ENCODE data around the gene SPP2. TPM values are rescaled to one million over a fixed set of nuclear protein-coding genes. Genes with fewer than 3 reads are reported as not detected.

Gene SPP2
- total RNA-seq, 2 donors from 2014 or later = not detected

DNA sequence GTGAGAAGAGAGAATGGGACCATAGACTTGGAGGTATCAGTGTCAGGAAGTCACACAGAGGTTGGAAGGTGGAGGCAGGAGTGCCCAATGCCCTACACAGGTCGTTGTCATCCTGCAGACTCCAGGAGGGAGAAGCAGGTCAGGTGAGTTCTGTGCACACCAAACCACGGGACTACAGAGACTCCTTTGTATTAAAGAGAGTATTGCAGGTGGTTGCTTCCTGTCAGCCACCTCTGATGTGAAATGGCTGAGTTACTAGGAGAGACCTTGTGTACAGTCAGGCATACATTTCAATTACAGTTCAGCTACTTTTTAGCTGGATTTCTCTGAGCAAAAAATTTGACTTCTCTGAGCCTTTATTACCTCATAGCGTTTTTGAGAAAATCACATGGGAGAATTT lies 51.6 kb downstream of the SPP2 start:
- no peaks in the 10 kb centered on the region for H3K4me1 ChIP-seq

DNA sequence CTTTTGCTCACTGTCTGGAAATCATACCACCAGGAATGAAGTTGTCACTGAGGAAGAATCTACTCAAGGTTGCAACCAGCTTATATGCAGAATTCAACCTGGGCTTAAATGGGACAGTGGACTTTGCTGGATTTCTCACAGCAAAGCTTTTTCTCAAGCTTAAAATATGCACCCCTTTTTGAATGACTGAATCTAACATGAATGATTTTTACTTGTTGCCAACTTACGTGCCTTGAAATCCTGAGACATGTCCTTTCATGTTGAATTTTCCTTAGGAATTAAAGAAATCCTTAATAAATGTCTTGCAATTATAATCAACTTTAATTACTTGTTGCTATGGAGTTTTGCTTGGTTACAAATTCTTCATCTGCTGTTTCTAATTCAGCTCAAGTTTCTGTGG lies 57.4 kb downstream of the SPP2 start:
- H3K9me3 ChIP-seq = no peaks in the 10 kb centered on the region
- TF ChIP-seq, protein P1, sequence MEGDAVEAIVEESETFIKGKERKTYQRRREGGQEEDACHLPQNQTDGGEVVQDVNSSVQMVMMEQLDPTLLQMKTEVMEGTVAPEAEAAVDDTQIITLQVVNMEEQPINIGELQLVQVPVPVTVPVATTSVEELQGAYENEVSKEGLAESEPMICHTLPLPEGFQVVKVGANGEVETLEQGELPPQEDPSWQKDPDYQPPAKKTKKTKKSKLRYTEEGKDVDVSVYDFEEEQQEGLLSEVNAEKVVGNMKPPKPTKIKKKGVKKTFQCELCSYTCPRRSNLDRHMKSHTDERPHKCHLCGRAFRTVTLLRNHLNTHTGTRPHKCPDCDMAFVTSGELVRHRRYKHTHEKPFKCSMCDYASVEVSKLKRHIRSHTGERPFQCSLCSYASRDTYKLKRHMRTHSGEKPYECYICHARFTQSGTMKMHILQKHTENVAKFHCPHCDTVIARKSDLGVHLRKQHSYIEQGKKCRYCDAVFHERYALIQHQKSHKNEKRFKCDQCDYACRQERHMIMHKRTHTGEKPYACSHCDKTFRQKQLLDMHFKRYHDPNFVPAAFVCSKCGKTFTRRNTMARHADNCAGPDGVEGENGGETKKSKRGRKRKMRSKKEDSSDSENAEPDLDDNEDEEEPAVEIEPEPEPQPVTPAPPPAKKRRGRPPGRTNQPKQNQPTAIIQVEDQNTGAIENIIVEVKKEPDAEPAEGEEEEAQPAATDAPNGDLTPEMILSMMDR (IDR thresholded peaks at IDR 0.05) = no peak
- H3K4me3 ChIP-seq = no peak overlapping the region
- no peaks in the 10 kb centered on the region for H3K27me3 ChIP-seq
- H3K4me1 ChIP-seq = no peaks in the 10 kb centered on the region
- H3K27ac ChIP-seq = no peak overlapping the region
- H3K36me3 ChIP-seq = no peaks in the 10 kb centered on the region
- DNase-seq (ENCODE audit: low spot score) = no peak

More for the DNA sequence above, 51.6 kb downstream of the SPP2 start:
- TF ChIP-seq, protein P1 (IDR thresholded peaks at IDR 0.05) = no peak
- Histone ChIP-seq H3K27ac (no peak overlapping the region), H3K27me3 (no peaks in the 10 kb centered on the region), H3K9me3 (peaks cover 0 to 4% of the 10 kb centered on the region in 2 donors), H3K36me3 (no peaks in the 10 kb centered on the region), H3K4me3 (no peak overlapping the region)
- no peak for DNase-seq (ENCODE audit: low spot score)

DNA sequence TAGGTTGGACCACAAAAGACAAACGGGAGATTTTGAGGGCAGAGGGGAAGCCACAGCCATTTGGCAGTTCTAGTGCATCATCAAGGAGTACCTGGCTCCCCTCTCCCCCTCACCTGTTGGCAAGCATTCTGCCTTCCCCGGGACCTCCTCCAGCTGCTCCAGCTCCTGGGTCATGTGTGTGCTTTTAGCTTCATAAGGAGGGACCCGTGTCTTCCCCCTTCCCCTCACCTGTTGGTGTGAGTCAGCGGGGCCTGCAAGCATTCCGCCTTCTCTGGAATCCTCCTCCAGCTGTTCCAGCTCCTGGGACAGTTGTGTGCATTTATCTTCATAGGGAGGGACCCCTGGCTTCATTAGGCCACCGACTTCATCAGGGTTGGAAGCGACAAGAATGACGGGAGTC lies 58.8 kb downstream of the SPP2 start:
- TF ChIP-seq, protein P1 (IDR thresholded peaks at IDR 0.05) = no peak
- DNase-seq (ENCODE audit: low spot score) = no peak
- Histone ChIP-seq H3K27ac (no peak overlapping the region), H3K4me3 (no peak overlapping the region), H3K9me3 (no peaks in the 10 kb centered on the region), H3K36me3 (no peaks in the 10 kb centered on the region), H3K4me1 (no peaks in the 10 kb centered on the region), H3K27me3 (no peaks in the 10 kb centered on the region)

DNA sequence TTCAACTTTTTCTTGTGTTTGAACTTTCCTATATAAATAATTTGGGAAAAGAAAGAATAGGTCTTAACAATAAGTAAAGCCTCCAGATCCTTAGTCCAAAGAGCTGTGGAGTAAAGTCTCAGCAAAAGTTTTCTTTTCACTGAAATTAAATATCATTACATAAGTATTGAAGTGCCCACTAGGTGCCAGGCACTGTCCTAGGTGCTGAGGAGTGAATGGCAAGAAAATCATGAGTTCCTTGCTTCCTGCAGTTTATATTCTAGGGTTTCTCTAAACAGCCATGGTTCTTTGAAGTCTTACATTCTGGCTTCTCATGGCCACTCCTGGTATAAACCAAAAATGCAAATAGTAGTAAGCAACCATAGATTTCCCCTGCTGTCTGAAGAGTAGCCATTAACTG lies 59.7 kb downstream of the SPP2 start:
- Histone ChIP-seq H3K4me1 (no peaks in the 10 kb centered on the region), H3K4me3 (no peak overlapping the region), H3K36me3 (no peaks in the 10 kb centered on the region), H3K27ac (no peak overlapping the region), H3K9me3 (no peaks in the 10 kb centered on the region), H3K27me3 (no peaks in the 10 kb centered on the region)
- no peak for DNase-seq (ENCODE audit: low spot score)
- TF ChIP-seq, protein P1 (IDR thresholded peaks at IDR 0.05) = no peak

DNA sequence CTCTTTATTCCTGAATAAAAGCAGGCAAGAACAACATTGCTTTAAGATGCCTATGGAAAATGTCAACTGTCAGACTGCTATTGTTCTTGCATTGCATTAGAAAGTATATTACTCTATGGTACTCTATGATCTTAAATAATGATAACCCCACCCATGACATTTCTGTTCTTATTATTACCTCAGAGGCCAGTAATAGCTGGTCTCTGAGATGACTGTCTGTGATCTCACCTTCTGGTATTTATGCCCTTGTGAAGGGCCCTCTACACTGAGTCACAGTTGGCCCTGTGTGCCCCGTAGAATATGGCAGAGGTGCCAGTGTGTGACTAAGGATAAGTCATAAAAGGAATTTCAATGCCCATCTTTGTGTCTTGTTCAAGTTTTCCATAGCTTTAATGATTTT lies 61.0 kb downstream of the SPP2 start:
- TF ChIP-seq, protein P1 (IDR thresholded peaks at IDR 0.05) = no peak
- Histone ChIP-seq H3K9me3 (no peaks in the 10 kb centered on the region), H3K27me3 (no peaks in the 10 kb centered on the region), H3K36me3 (no peaks in the 10 kb centered on the region), H3K4me3 (no peak overlapping the region), H3K4me1 (no peaks in the 10 kb centered on the region), H3K27ac (no peak overlapping the region)
- DNase-seq (ENCODE audit: low spot score) = no peak

DNA sequence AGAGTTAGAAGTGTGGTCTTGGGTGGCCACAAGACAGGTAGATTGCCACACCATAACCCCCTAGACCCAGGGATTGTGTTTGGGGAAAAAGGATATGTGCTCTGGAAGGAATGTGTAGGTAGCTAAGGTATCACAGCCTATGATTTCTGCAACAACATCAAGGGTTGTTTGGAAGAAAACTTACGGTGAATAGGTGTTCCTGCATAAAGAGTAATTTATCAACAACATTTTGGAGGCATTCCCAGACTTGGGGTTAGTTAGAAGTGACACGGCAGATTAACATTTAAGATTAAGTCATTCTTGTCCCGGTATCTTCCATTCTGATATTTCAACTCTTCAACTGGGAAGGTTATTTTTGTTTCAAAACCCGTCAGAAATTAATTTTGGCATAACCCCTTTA lies 65.5 kb downstream of the SPP2 start:
- H3K9me3 ChIP-seq = no peaks in the 10 kb centered on the region
- no peaks in the 10 kb centered on the region for H3K27me3 ChIP-seq
- no peaks in the 10 kb centered on the region for H3K4me1 ChIP-seq
- TF ChIP-seq, protein P1 (IDR thresholded peaks at IDR 0.05) = no peak
- H3K36me3 ChIP-seq = no peaks in the 10 kb centered on the region
- no peak overlapping the region for H3K4me3 ChIP-seq
- no peak for DNase-seq (ENCODE audit: low spot score)
- H3K27ac ChIP-seq = no peak overlapping the region

All from right atrium auricular region (tissue), 2 donors.